Neural cell (in vitro differentiated cells): ENCODE measurements around the gene ALOX12. TPM values are rescaled to one million over a fixed set of nuclear protein-coding genes. Genes with fewer than 3 reads are reported as not detected.

Experiments
- H2AFZ ChIP-seq: fragments of 200-600, 300-800 bp; sonication (generic), shearing (Covaris generic); 2 replicates; pipeline ENCODE4 v1.6.0; 2014; ENCODE audit warnings: low read depth, mild to moderate bottlenecking, antibody characterized with exemption, low read length, moderate library complexity
- H3F3A ChIP-seq: fragments of 200-600 bp; shearing (Covaris generic); 2 replicates; pipeline ENCODE4 v1.6.1; 2016; ENCODE audit warnings: mild to moderate bottlenecking, moderate library complexity, mixed read lengths, antibody characterized with exemption, low read length; ENCODE audit not compliant: insufficient read depth, poor library complexity, severe bottlenecking
- H3K27ac ChIP-seq: fragments of 200-600, 300-800 bp; sonication (generic), shearing (Covaris generic); 2 replicates; pipeline ENCODE4 v1.5.1; 2014; ENCODE audit warnings: mild to moderate bottlenecking, low read length, moderate library complexity
- H3K27me3 ChIP-seq: fragments of 300-800, 200-600 bp; sonication (generic), shearing (Covaris generic); 2 replicates; pipeline ENCODE4 v1.6.0; 2014; ENCODE audit warnings: mild to moderate bottlenecking, low read depth, low read length, moderate library complexity; ENCODE audit not compliant: insufficient read depth
- H3K36me3 ChIP-seq: fragments of 300-800, 200-600 bp; sonication (generic), shearing (Covaris generic); 2 replicates; pipeline ENCODE4 v1.5.1; 2014; ENCODE audit warnings: mild to moderate bottlenecking, antibody characterized with exemption, low read length, moderate library complexity; ENCODE audit not compliant: insufficient read depth
- H3K4me2 ChIP-seq: fragments of 300-800, 200-600 bp; sonication (generic), shearing (Covaris generic); 2 replicates; pipeline ENCODE4 v1.6.0; 2014; ENCODE audit warnings: mild to moderate bottlenecking, low read length
- H3K4me3 ChIP-seq: fragments of 300-800, 200-600 bp; sonication (generic), shearing (Covaris generic); 2 replicates; pipeline ENCODE4 v1.5.1; 2014; ENCODE audit warnings: mild to moderate bottlenecking, low read length, moderate library complexity
- H3K79me2 ChIP-seq: fragments of 200-600 bp; shearing (Covaris generic); replicated peaks from 2 replicates; pipeline ENCODE4 v1.6.0; 2014; ENCODE audit warnings: mild to moderate bottlenecking, low read length, moderate library complexity; ENCODE audit not compliant: insufficient read depth
- H3K9ac ChIP-seq: fragments of 300-800, 200-600 bp; sonication (generic), shearing (Covaris generic); 2 replicates; pipeline ENCODE4 v1.6.1; 2016; ENCODE audit warnings: mild to moderate bottlenecking, low read length, mixed read lengths
- H3K9me2 ChIP-seq: fragments of 200-600 bp; shearing (Covaris generic); 2 replicates; pipeline ENCODE4 v1.6.1; 2016; ENCODE audit warnings: mild to moderate bottlenecking, low read length, mixed read lengths; ENCODE audit not compliant: insufficient read depth
- H3K9me3 ChIP-seq: fragments of 200-600, 300-800 bp; sonication (generic), shearing (Covaris generic); 2 replicates; pipeline ENCODE4 v1.6.1; 2016; ENCODE audit warnings: mild to moderate bottlenecking, mixed run types, low read length, moderate library complexity, mixed read lengths
- H4K20me1 ChIP-seq: fragments of 200-600 bp; shearing (Covaris generic); 2 replicates; pipeline ENCODE4 v1.6.1; 2016; ENCODE audit warnings: mild to moderate bottlenecking, mixed run types; ENCODE audit not compliant: insufficient read depth
- EP300 ChIP-seq: fragments of 450-650 bp; conservative IDR thresholded peaks from 2 replicates; pipeline ENCODE4 v1.6.1; 2014; ENCODE audit warnings: antibody characterized with exemption, mild to moderate bottlenecking, moderate library complexity; ENCODE audit not compliant: poor library complexity, severe bottlenecking
- EZH2 ChIP-seq: fragments of 200-600, 300-800 bp; shearing (Covaris generic), sonication (generic); IDR thresholded peaks from 2 replicates; pipeline ENCODE4 v1.6.1; 2014; ENCODE audit warnings: antibody characterized with exemption, low read length, borderline replicate concordance, mild to moderate bottlenecking; ENCODE audit not compliant: insufficient read depth, poor library complexity, severe bottlenecking
- MXI1 ChIP-seq: fragments of 450-650 bp; conservative IDR thresholded peaks from 2 replicates; pipeline ENCODE4 v1.6.1; 2014; ENCODE audit warnings: antibody characterized with exemption, mild to moderate bottlenecking; ENCODE audit not compliant: poor library complexity, severe bottlenecking
- POLR2AphosphoS5 ChIP-seq: IDR thresholded peaks from 2 replicates; pipeline ENCODE4 v1.6.1; 2012
- RAD21 ChIP-seq: fragments of 450-650 bp; conservative IDR thresholded peaks from 2 replicates; pipeline ENCODE4 v1.6.1; 2014; ENCODE audit warnings: antibody characterized with exemption, mild to moderate bottlenecking, moderate library complexity
- SMC3 ChIP-seq: fragments of 450-650 bp; conservative IDR thresholded peaks from 2 replicates; pipeline ENCODE4 v1.6.1; 2014; ENCODE audit warnings: antibody characterized with exemption, mild to moderate bottlenecking, moderate library complexity; ENCODE audit not compliant: poor library complexity
- TAF1 ChIP-seq: IDR thresholded peaks from 2 replicates; pipeline ENCODE4 v1.6.1; 2012; ENCODE audit warnings: low read depth
- polyA plus RNA-seq: library from polyadenylated mRNA; depleted of rRNA; stranded (reverse); fragments of >200 nt; gene quantifications from 2 replicates; pipeline ENCODE4 v1.2.3, GENCODE V29; 2014
- TF ChIP-seq, protein P1 (sequence below): fragments of 450-650 bp; IDR thresholded peaks from 2 replicates; pipeline ENCODE4 v1.5.1; 2014; ENCODE audit warnings: antibody characterized with exemption, mild to moderate bottlenecking, moderate library complexity; ENCODE audit not compliant: poor library complexity, severe bottlenecking
- TF ChIP-seq, protein P2 (sequence below): IDR thresholded peaks from 2 replicates; pipeline ENCODE4 v1.6.1; 2012; ENCODE audit warnings: borderline replicate concordance

The ALOX12 gene
- polyA plus RNA-seq, 1 donor from 2014 or later = not detected

DNA sequence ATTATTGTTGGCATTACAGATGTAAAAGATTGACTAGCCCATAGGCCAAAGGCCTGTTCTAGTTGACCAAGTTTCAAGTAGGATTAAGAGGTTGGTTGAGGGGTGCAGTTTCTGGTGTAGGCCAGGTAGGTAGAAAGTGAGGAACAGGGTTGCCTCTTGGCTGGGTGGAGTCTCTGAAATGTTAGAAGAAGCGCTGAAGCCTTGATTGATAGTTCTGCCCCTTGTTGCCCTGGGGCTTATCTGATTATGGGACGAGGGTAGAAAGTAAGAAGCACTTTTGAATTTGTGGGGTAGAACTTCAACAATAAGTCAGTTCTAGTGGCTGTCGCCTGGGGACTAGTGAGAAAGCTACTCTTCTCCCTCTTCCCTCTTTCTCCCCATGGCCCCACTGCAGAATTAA is 33.2 kb downstream of the ALOX12 start:
- Histone ChIP-seq H3K9ac (no peak overlapping the region), H3K36me3 (no peaks in the 10 kb centered on the region), H3K79me2 (no peaks in the 10 kb centered on the region), H2AFZ (no peak overlapping the region), H3K4me2 (no peak overlapping the region), H3K9me2 (no peaks in the 10 kb centered on the region), H3K27me3 (peaks cover 5% of the 10 kb centered on the region), H4K20me1 (no peaks in the 10 kb centered on the region), H3K4me3 (no peak overlapping the region), H3K9me3 (no peaks in the 10 kb centered on the region), H3K27ac (no peak overlapping the region), H3F3A (no peaks in the 10 kb centered on the region)
- TF ChIP-seq, protein P1, sequence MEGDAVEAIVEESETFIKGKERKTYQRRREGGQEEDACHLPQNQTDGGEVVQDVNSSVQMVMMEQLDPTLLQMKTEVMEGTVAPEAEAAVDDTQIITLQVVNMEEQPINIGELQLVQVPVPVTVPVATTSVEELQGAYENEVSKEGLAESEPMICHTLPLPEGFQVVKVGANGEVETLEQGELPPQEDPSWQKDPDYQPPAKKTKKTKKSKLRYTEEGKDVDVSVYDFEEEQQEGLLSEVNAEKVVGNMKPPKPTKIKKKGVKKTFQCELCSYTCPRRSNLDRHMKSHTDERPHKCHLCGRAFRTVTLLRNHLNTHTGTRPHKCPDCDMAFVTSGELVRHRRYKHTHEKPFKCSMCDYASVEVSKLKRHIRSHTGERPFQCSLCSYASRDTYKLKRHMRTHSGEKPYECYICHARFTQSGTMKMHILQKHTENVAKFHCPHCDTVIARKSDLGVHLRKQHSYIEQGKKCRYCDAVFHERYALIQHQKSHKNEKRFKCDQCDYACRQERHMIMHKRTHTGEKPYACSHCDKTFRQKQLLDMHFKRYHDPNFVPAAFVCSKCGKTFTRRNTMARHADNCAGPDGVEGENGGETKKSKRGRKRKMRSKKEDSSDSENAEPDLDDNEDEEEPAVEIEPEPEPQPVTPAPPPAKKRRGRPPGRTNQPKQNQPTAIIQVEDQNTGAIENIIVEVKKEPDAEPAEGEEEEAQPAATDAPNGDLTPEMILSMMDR = no peak
- TF ChIP-seq RAD21 = no peak
- no peak for TF ChIP-seq MXI1
- no peak for TF ChIP-seq EP300
- no peak for TF ChIP-seq SMC3
- no peak for TF ChIP-seq POLR2AphosphoS5
- TF ChIP-seq, protein P2, sequence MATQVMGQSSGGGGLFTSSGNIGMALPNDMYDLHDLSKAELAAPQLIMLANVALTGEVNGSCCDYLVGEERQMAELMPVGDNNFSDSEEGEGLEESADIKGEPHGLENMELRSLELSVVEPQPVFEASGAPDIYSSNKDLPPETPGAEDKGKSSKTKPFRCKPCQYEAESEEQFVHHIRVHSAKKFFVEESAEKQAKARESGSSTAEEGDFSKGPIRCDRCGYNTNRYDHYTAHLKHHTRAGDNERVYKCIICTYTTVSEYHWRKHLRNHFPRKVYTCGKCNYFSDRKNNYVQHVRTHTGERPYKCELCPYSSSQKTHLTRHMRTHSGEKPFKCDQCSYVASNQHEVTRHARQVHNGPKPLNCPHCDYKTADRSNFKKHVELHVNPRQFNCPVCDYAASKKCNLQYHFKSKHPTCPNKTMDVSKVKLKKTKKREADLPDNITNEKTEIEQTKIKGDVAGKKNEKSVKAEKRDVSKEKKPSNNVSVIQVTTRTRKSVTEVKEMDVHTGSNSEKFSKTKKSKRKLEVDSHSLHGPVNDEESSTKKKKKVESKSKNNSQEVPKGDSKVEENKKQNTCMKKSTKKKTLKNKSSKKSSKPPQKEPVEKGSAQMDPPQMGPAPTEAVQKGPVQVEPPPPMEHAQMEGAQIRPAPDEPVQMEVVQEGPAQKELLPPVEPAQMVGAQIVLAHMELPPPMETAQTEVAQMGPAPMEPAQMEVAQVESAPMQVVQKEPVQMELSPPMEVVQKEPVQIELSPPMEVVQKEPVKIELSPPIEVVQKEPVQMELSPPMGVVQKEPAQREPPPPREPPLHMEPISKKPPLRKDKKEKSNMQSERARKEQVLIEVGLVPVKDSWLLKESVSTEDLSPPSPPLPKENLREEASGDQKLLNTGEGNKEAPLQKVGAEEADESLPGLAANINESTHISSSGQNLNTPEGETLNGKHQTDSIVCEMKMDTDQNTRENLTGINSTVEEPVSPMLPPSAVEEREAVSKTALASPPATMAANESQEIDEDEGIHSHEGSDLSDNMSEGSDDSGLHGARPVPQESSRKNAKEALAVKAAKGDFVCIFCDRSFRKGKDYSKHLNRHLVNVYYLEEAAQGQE = no peak
- TF ChIP-seq TAF1 = no peak
- no peak for TF ChIP-seq EZH2

DNA sequence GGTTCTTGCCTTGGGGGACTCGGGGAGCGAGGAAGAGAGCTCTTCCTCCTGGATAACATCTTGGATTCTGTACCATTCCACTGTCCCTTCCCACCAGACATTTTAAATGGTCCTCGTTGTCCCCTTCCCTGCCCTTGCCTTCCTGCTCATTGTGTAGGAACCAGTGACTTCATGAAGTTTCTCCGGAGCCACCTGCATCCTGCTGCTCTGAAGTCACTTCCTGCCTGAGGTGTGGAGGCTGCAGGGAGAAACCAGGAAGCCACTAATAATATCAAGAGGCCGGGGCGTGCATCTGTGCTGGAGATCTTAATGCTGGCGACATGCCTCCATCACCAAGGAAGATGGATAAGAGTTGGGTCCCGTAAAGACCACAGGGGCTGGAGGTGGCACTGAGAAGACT is 33.8 kb downstream of the ALOX12 start:
- no peaks in the 10 kb centered on the region for H3K36me3 ChIP-seq
- H3K9me2 ChIP-seq = no peaks in the 10 kb centered on the region
- no peaks in the 10 kb centered on the region for H4K20me1 ChIP-seq
- no peaks in the 10 kb centered on the region for H3K27me3 ChIP-seq
- no peak overlapping the region for H3K9ac ChIP-seq
- H2AFZ ChIP-seq = no peak overlapping the region
- H3K4me3 ChIP-seq = no peak overlapping the region
- H3F3A ChIP-seq = no peaks in the 10 kb centered on the region
- no peaks in the 10 kb centered on the region for H3K79me2 ChIP-seq
- no peak overlapping the region for H3K27ac ChIP-seq
- H3K9me3 ChIP-seq = no peaks in the 10 kb centered on the region
- no peak for TF ChIP-seq EZH2
- TF ChIP-seq, protein P1 = no peak
- no peak for TF ChIP-seq SMC3
- TF ChIP-seq TAF1 = no peak
- TF ChIP-seq RAD21 = no peak
- TF ChIP-seq, protein P2 = no peak
- no peak overlapping the region for H3K4me2 ChIP-seq
